Endothelial cell (in vitro differentiated cells): Measurements from ENCODE around the gene DDN. TPM values are rescaled to one million over a fixed set of nuclear protein-coding genes. Genes with fewer than 3 reads are reported as not detected.

Experiments used
- DNase-seq: peaks from one replicate; pipeline ENCODE4 v3.0.0; 2021; ENCODE audit warnings: low spot score
- H3K27ac Mint-ChIP-seq: one replicate; pipeline ENCODE4 v1.8.0; 2021; ENCODE audit warnings: mixed read lengths, inconsistent platforms; ENCODE audit not compliant: unreplicated experiment
- H3K27me3 Mint-ChIP-seq: one replicate; pipeline ENCODE4 v1.8.0; 2021; ENCODE audit warnings: mild to moderate bottlenecking, moderate library complexity, mixed read lengths, inconsistent platforms; ENCODE audit not compliant: unreplicated experiment
- H3K36me3 Mint-ChIP-seq: one replicate; pipeline ENCODE4 v1.8.0; 2021; ENCODE audit warnings: mild to moderate bottlenecking, low read depth, mixed read lengths, inconsistent platforms; ENCODE audit not compliant: unreplicated experiment
- H3K4me1 Mint-ChIP-seq: one replicate; pipeline ENCODE4 v1.8.0; 2021; ENCODE audit warnings: mild to moderate bottlenecking, mixed read lengths, inconsistent platforms; ENCODE audit not compliant: unreplicated experiment
- H3K4me3 Mint-ChIP-seq: one replicate; pipeline ENCODE4 v1.8.0; 2021; ENCODE audit warnings: mild to moderate bottlenecking, mixed read lengths, inconsistent platforms; ENCODE audit not compliant: unreplicated experiment
- H3K9me3 Mint-ChIP-seq: one replicate; pipeline ENCODE4 v1.8.0; 2021; ENCODE audit warnings: mixed read lengths, inconsistent platforms; ENCODE audit not compliant: unreplicated experiment
- CTCF ChIP-seq: fragments of 200-600 bp; sonication (generic); IDR thresholded peaks from one replicate; pipeline ENCODE4 v1.5.0; 2021; ENCODE audit warnings: antibody characterized with exemption; ENCODE audit not compliant: unreplicated experiment
- total RNA-seq: library from RNA; stranded (reverse); fragmentation: NEBNext Ultra II Directional; extraction: Animal tissue kit (Norgen Biotek cat#: 25700); gene quantifications from one replicate; pipeline ENCODE4 v1.2.1, GENCODE V29; 2021; ENCODE audit not compliant: unreplicated experiment

Gene DDN
- total RNA-seq, 1 donor from 2014 or later, result 0.10 TPM

GRCh38 chr12:49019443-49020324, 20.5 kb upstream of the DDN start:
- Mint-ChIP-seq H3K4me3 (peak overlapping the region; percentile 82), H3K27ac (peak overlapping the region; percentile 91), H3K36me3 (peaks cover 25% of the 10 kb centered on the region), H3K27me3 (peaks cover 13% of the 10 kb centered on the region), H3K9me3 (no peaks in the 10 kb centered on the region), H3K4me1 (peaks cover 20% of the 10 kb centered on the region)
- peak; percentile 22 for TF ChIP-seq CTCF
- DNase-seq, result peak; percentile 52

- peaks cover 23% of the 10 kb centered on the region for H3K36me3 Mint-ChIP-seq
- no peak for TF ChIP-seq CTCF
These were observed 19.9 kb upstream of the DDN start for GRCh38 chr12:49019120-49019430.

GRCh38 chr12:49018261-49019119, 19.3 kb upstream of the DDN start, which contains the start of gene PRKAG1:
Gene PRKAG1, minus strand, starts transcription at chr12:49018776. Its CDS starts 36 bp downstream, at chr12:49018740.
- H3K36me3 Mint-ChIP-seq, result peaks cover 23% of the 10 kb centered on the region
- peaks cover 20% of the 10 kb centered on the region for H3K4me1 Mint-ChIP-seq
- TF ChIP-seq CTCF, result no peak
- peak within 1 kb of the TSS; percentile 98 for H3K27ac Mint-ChIP-seq
- DNase-seq, result peak; percentile 95
- H3K27me3 Mint-ChIP-seq, result peaks cover 13% of the 10 kb centered on the region
- H3K9me3 Mint-ChIP-seq, result no peaks in the 10 kb centered on the region
- H3K4me3 Mint-ChIP-seq, result peak within 1 kb of the TSS; percentile 92

More at GRCh38 chr12:49019120-49019430, 19.9 kb upstream of the DDN start:
- Mint-ChIP-seq H3K4me3 (peak overlapping the region; percentile 82), H3K9me3 (no peaks in the 10 kb centered on the region), H3K27ac (peak overlapping the region; percentile 98), H3K4me1 (peaks cover 20% of the 10 kb centered on the region), H3K27me3 (peaks cover 13% of the 10 kb centered on the region)
- no peak for DNase-seq

- peaks cover 17% of the 10 kb centered on the region for H3K36me3 Mint-ChIP-seq
- H3K9me3 Mint-ChIP-seq, result no peaks in the 10 kb centered on the region
- peak overlapping the region; percentile 98 for H3K27ac Mint-ChIP-seq
- peaks cover 20% of the 10 kb centered on the region for H3K4me1 Mint-ChIP-seq
- no peak for TF ChIP-seq CTCF
- peaks cover 12% of the 10 kb centered on the region for H3K27me3 Mint-ChIP-seq
- peak overlapping the region; percentile 92 for H3K4me3 Mint-ChIP-seq
- DNase-seq, result no peak
These were observed 18.7 kb upstream of the DDN start for GRCh38 chr12:49017891-49018260.
